HG03354 (cell line): ENCODE measurements around the gene SDCBP2.

Experiments
- ATAC-seq: cut with Tn5 transposase; IDR thresholded peaks from one replicate; pipeline ENCODE4 v1.9.1; 2021; ENCODE audit warnings: mild to moderate bottlenecking; ENCODE audit not compliant: unreplicated experiment, poor library complexity, severe bottlenecking

SDCBP2 gene

GRCh38 chr20:1300083-1300840 is 28.7 kb downstream of the SDCBP2 start:
- no peak for ATAC-seq

DNA sequence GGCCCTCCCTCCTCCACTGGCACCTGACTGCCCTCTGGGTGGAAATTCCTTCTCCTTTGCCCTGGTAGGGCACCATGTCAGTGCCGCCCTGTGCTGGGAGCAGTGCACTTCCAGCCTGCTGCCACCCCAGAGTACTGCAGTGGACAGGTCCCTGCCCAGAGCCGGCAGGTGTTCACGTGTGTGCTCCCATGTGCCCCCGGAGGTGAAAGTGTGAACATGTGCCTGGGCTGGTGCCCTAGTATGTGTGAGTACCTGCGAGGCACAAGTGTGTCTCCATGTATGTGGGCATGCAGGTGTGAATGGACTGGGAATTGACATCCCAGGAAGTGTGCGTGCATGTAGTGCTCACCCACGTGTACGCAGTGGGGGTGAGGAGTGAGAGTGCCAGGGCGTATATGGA is 29.4 kb downstream of the SDCBP2 start:
- no peak for ATAC-seq

- no peak for ATAC-seq
These were observed 29.9 kb downstream of the SDCBP2 start for GRCh38 chr20:1298888-1299511.

DNA sequence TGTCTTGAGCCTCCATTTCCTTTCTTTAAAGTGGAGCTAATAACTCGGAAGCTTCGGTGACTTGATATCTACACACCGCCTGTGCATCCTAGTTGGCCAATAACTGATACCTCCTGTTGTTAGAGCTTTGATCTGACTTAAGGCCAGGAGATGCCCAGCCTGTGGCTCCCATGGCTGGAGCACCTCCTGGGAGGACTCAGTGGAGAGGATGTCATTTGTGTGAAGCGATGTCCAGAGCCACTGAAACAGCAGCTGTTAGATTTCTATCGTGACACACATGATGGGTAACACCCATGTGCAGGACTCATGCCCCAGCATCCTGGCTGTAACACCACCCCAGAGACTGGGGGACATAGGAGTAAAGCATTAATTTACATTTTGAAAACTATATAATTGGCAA is 30.8 kb downstream of the SDCBP2 start:
- no peak for ATAC-seq

- ATAC-seq: no peak
These were observed 31.5 kb downstream of the SDCBP2 start for GRCh38 chr20:1297486-1297885.

GRCh38 chr20:1296922-1297321 is 32.0 kb downstream of the SDCBP2 start:
- ATAC-seq: no peak

DNA sequence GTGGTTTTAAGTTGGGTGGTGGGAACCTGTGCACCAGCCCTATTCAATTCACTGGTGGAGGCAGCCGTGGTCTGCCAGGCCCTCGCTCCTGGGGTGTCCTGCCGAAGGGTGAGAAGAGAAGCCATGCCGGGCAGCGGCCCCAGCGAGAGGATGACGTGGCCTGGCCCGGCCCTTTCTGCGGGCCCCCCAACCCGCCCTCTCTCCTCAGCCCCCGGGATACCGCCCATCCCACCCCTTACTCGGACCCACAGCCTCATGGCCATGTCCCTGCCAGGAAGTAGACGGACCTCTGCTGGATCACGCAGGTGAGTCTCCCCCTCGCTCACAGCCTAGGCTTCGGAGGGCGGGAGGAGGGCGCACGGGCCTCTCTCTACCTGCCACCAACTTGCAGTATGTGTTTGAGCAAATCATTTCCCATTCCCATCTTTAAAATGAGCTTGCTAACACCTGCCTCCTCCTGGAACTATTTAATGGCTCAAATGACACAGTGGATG is 32.8 kb downstream of the SDCBP2 start:
- no peak for ATAC-seq

GRCh38 chr20:1295276-1295930 is 33.5 kb downstream of the SDCBP2 start:
- no peak for ATAC-seq

- ATAC-seq: no peak
These were observed 34.4 kb downstream of the SDCBP2 start for GRCh38 chr20:1294497-1294896.

- no peak for ATAC-seq
These were observed 35.1 kb downstream of the SDCBP2 start for GRCh38 chr20:1293641-1294379.

DNA sequence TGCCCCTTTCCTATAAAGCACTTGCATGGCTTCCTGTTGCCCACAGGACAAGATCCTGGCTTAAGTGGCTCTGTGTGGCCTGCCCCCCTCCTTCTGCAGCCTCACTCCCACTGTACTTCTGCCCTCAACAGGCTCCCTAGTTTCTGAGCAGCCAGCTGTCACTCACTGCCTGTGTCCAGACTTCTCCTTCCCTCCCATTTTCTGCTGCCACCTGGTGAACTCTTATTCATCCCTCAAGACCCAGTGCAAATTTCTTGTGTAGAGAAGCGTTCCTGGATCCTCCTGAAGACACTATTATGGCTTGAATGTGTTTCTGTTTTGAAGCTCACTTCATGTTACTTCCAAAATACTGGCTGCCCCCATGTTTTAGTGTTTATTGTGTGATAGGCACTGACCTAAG is 36.3 kb downstream of the SDCBP2 start:
- no peak for ATAC-seq

DNA sequence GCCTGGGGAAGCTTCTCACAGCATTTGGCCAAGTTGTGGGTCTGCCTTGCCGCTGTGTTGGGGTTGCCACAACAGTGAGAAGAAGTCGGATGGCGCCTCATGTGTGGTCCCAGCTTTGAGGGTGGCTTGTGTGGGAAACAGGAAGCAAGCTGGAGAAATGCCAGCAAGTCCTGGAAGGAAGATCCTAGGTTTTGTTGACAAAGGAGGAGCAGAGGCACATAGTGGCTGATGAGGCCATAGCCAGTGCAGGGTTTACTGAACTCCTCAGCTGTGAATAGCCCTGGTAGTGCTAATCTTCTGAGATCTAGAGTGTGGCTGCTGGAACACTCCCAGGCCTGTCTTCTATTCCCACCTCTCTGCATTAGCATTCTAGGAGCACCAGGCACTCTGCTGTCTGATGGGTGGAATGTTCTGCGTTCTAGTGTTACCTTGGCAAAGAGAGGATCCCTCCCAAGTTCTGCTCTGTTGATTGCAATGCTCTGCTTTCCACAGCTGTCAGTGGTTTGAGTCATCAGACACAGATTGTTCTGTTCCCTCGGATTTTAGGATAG is 37.7 kb downstream of the SDCBP2 start:
- no peak for ATAC-seq

GRCh38 chr20:1287787-1288569 is 41.0 kb downstream of the SDCBP2 start:
- no peak for ATAC-seq

DNA sequence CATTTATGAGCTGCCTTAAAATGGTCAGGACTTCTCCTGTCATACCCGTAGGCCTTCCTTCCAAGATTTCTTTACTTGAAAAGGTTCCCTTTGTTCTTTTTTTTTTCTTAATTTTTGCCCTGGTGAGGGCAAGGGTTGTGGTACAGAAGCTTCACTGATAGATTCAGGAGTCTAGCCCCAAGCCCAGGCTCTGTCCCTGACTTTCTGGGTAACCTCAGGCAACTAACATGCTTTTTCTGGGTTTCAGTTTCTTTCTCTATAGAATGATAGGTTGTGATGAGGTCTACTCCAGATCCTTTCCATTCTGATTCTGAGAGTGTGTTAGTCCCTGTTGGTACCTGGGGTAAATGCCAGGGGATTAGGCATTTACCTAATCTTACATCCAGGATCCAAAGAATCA is 41.6 kb downstream of the SDCBP2 start:
- ATAC-seq: no peak

DNA sequence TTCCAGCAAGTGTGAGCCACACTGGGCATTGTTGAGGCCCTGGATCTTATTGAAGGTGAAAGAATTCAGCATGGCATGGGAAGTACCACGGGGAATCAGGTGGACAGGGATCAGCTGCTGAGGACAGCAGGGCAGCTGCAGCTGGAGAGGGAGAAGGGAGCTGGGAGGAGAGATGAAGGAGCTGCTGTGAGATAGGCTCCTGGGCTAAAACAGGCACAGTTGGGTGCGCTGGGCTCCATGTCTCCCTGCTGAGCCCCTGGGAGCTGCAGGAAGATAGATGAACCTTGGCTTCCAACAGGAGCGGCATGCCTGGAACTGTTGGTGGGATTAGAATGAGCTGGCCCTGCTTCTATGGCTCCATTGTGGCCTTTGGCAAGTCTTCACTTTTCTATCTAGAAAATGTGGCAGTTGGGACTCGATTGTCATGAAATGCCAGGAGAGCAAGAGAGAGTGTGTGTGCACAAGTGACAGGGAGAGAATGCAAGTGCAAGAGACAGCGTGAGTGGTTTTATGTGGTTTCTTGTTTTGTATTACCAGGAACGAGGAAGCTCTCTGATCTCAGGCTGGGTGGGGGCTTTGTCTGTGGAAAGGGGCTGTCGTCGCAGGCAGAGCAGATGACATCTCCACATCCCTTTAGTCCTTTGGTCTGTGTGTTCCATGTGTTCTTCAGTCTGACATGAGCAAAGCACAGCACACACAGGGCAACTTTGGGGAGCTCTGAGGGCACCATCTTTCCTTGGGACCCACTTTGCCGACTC is 42.5 kb downstream of the SDCBP2 start:
- ATAC-seq: no peak

- ATAC-seq: no peak
These were observed 45.1 kb downstream of the SDCBP2 start for GRCh38 chr20:1283522-1284510.

DNA sequence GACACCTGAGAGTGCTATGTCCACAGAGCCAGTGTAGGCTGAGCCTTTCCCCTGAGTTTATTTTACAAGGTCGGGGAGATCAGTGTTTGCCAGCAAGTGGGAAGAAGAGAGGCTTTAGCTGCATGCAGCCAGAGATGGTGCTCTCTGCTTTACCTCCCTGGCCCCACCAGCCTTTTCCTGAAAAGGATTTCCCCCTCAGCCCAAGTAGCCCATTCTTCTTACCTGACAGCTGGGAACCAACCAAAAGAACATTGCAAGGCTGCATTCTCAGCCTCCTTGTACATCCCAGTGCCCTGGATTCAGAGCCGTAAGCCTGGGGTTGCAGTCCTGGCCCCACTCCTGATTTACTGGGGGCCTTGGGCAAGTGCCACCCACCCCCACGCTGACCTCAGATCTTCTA is 46.0 kb downstream of the SDCBP2 start:
- ATAC-seq: no peak
